Mononuclear cell (primary cell): ENCODE results near the gene SUFU. TPM values are rescaled to one million over a fixed set of nuclear protein-coding genes. Genes with fewer than 3 reads are reported as not detected.

ENCODE experiments used
- H3K27me3 ChIP-seq: 2 replicates; pipeline ENCODE4 v1.6.0; 2011; ENCODE audit warnings: low read length, control low read depth; ENCODE audit not compliant: insufficient read depth
- H3K4me1 ChIP-seq: 2 replicates; pipeline ENCODE4 v1.5.1; 2011; ENCODE audit warnings: mild to moderate bottlenecking, low read length, control low read depth; ENCODE audit not compliant: insufficient read depth
- H3K4me3 ChIP-seq: 2 replicates; pipeline ENCODE4 v1.5.1; 2011; ENCODE audit warnings: mild to moderate bottlenecking, low read length, moderate library complexity
- H3K9me3 ChIP-seq: 2 replicates; pipeline ENCODE4 v1.5.1; 2011; ENCODE audit warnings: low read depth, mild to moderate bottlenecking, control low read depth, low read length
- total RNA-seq: library from RNA; depleted of rRNA; stranded (reverse); fragments of >200 nt; gene quantifications from one replicate; pipeline ENCODE4 v1.2.3, GENCODE V29; 2012

SUFU gene
- total RNA-seq, 1 donor: 1.8 TPM

GRCh38 chr10:102617041-102617440, 113.3 kb downstream of the SUFU start:
- Histone ChIP-seq H3K9me3 (no peaks in the 10 kb centered on the region), H3K27me3 (no peaks in the 10 kb centered on the region), H3K4me3 (no peak overlapping the region), H3K4me1 (peaks cover 10% of the 10 kb centered on the region)

DNA sequence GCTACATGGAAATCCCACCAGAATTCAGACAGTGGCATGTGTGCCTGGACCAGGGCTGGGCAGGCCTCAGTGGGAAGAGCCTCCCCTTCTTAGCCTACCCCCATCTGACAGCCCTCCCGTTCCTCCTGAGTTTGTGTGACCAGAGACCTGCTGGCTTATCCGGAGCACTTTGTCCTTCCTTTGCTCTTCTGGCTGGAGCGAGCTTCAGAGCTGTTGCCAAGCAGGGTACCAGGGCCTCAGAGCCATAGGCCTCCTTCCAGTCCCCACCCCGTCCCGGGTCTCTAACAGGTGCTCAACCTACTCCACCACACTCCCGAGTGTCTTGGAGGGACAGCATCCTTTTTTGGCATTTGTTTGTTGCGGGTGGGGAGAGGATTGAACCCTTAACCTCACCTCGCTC, 114.0 kb downstream of the SUFU start:
- H3K27me3 ChIP-seq: no peaks in the 10 kb centered on the region
- H3K4me3 ChIP-seq: no peak overlapping the region
- no peaks in the 10 kb centered on the region for H3K9me3 ChIP-seq
- peaks cover 5% of the 10 kb centered on the region for H3K4me1 ChIP-seq

DNA sequence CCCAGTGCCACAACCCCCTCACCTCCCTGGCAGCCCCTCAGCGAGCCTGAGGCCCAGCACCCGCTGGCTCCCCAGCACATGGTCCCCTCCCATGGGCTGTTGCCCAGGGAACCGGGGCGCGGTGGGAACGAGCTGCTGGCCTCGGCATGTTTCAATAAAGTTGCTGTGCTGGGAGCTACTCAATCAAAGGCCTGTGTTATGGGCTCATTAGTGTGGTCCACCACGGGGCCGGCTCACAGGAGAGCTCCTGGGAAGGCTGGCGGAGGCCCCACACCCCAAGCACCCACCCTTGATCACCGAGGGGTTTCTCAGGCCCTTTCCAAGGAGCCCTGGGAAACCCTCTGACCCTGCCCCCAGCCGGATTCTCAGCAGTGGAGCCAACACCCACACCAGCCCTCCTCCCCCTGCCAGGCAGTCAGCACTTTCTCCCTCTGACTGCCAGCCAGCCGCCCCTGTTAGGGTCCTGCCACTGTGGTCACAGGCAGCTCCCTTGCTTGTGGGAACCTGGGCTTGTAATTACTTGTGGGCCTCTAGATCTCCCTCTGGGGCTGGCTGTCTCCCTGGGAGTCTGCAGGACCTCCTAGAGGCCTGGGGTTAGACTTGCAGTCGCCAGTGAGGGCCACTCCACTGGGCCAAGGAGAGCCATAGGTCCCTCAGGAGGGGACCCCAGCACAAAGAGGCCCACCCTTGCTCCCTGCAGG, 115.7 kb downstream of the SUFU start:
- no peaks in the 10 kb centered on the region for H3K27me3 ChIP-seq
- no peaks in the 10 kb centered on the region for H3K9me3 ChIP-seq
- H3K4me1 ChIP-seq: no peaks in the 10 kb centered on the region
- H3K4me3 ChIP-seq: no peak overlapping the region

GRCh38 chr10:102620138-102620590, 116.4 kb downstream of the SUFU start:
- H3K4me1 ChIP-seq: no peaks in the 10 kb centered on the region
- H3K9me3 ChIP-seq: no peaks in the 10 kb centered on the region
- no peak overlapping the region for H3K4me3 ChIP-seq
- no peaks in the 10 kb centered on the region for H3K27me3 ChIP-seq

GRCh38 chr10:102620591-102621442, 117.0 kb downstream of the SUFU start:
- Histone ChIP-seq H3K4me3 (no peak overlapping the region), H3K4me1 (no peaks in the 10 kb centered on the region), H3K27me3 (no peaks in the 10 kb centered on the region), H3K9me3 (no peaks in the 10 kb centered on the region)

DNA sequence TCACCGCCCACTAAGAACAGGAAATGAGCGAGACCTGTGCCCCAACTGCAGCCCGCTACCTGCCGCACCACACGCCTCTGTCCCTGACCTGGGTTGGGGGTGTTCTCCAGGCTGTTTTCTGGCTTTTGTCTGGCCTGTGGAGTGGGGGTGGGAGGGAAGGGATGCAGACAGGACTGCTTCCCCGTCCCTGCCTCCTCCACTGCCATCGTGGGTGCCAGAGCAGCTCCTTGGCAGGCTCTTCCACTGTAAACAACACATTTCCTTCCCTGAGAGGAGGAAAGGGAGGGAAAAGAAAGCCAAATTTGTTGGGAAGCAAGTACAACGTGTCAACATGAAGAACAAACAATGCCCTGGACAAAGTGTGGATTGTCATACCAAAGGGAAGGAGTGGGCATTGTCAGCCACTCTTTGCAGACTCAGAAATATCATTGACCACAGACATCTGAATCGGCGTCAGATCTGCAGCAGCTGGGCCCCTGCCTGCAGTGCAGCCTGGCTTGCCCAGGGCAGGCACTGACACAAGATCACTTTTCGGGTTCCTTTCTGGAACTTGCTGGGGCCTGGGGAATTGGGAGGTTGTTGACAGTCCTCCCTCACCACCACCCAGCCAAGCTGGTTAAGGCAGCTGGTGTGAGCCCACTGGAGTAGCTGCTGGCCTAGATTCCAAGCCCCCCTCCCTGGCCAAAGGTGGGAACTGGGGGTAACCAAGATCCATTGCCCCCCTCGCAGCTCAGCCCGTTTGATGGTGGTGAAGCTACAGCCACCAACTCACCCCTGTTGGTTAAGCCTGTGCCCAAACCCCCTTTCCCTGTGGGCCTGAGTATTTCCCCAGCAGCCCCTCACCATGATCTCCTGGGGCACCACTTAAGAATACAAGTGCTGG, 117.9 kb downstream of the SUFU start:
- H3K4me3 ChIP-seq: no peak overlapping the region
- no peaks in the 10 kb centered on the region for H3K9me3 ChIP-seq
- no peaks in the 10 kb centered on the region for H3K4me1 ChIP-seq
- H3K27me3 ChIP-seq: no peaks in the 10 kb centered on the region

DNA sequence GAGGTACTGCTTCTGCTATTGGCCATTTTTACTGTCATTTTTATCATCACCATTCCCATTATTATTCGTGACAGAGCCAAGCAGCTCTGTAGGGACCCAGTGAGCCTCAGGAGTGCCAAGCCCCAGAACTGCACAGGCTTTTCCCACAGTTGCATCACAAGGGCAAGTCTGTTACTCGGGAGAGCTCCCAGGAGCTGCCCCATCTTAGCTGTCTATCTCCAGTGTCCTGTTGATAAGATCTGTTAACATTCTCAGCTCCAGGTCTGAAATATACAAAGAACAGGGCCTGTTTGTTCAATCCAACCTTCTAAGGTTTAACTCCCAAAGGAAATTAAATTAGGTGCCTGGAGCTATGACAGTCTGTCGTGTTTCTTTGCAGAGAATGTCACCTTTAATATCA, 120.3 kb downstream of the SUFU start:
- H3K4me1 ChIP-seq: no peaks in the 10 kb centered on the region
- H3K27me3 ChIP-seq: no peaks in the 10 kb centered on the region
- no peaks in the 10 kb centered on the region for H3K9me3 ChIP-seq
- H3K4me3 ChIP-seq: no peak overlapping the region

- no peaks in the 10 kb centered on the region for H3K4me1 ChIP-seq
- H3K9me3 ChIP-seq: no peaks in the 10 kb centered on the region
- H3K27me3 ChIP-seq: no peaks in the 10 kb centered on the region
- H3K4me3 ChIP-seq: no peak overlapping the region
Observed at GRCh38 chr10:102624751-102625645, 121.2 kb downstream of the SUFU start.

GRCh38 chr10:102626026-102626685, 122.4 kb downstream of the SUFU start:
- Histone ChIP-seq H3K4me1 (no peaks in the 10 kb centered on the region), H3K4me3 (no peak overlapping the region), H3K9me3 (no peaks in the 10 kb centered on the region), H3K27me3 (no peaks in the 10 kb centered on the region)

DNA sequence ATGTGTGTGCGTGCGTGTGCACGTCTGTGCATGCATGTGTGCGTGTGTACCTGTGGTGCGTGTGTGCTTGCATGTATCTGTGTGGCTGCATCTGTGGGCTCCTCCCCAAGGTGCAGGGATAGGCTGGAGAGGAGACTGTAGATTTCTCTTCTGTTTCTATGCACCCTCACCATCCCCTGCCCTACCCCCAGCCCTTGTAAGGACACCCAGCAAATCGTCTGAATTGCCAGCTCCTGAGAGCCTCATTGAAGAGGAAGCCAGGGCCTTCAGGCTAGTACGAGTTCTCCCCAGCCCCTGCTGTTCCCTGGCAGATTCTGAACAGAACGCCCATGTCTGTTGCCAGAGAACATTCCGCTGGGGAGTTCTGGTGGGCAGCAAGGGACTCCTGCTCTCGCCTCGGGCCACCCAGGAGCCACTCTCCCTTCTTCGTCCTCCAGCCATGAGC, 123.5 kb downstream of the SUFU start:
- Histone ChIP-seq H3K9me3 (no peaks in the 10 kb centered on the region), H3K27me3 (no peaks in the 10 kb centered on the region), H3K4me1 (peaks cover 9% of the 10 kb centered on the region), H3K4me3 (no peak overlapping the region)

- Histone ChIP-seq H3K9me3 (no peaks in the 10 kb centered on the region), H3K27me3 (no peaks in the 10 kb centered on the region)
Observed at GRCh38 chr10:102627736-102628293, 124.0 kb downstream of the SUFU start.

GRCh38 chr10:102628451-102628911, 124.7 kb downstream of the SUFU start:
- Histone ChIP-seq H3K4me1 (peaks cover 21% of the 10 kb centered on the region), H3K27me3 (no peaks in the 10 kb centered on the region), H3K4me3 (no peak overlapping the region), H3K9me3 (no peaks in the 10 kb centered on the region)

More at GRCh38 chr10:102627736-102628293, 124.0 kb downstream of the SUFU start:
- Histone ChIP-seq H3K4me1 (peaks cover 14% of the 10 kb centered on the region), H3K4me3 (no peak overlapping the region)
